Stimulated activated CD8-positive, alpha-beta memory T cell treated with anti-CD3 and anti-CD28 coated beads, Interleukin-12 subunit alpha, Interleukin-12 subunit beta, amount 100 ng/mL, for 4 hours (primary cell): ENCODE results near the gene CES5A.
"Not testable (repeated sequence)": the region's sequence is repeated elsewhere in the genome, so short reads cannot be mapped to it uniquely, and the experiment has no call there.

Source experiments
- DNase-seq: peaks from one replicate; pipeline ENCODE4 v3.0.0-alpha.2; 2020; ENCODE audit warnings: low read depth

CES5A gene, protein sequence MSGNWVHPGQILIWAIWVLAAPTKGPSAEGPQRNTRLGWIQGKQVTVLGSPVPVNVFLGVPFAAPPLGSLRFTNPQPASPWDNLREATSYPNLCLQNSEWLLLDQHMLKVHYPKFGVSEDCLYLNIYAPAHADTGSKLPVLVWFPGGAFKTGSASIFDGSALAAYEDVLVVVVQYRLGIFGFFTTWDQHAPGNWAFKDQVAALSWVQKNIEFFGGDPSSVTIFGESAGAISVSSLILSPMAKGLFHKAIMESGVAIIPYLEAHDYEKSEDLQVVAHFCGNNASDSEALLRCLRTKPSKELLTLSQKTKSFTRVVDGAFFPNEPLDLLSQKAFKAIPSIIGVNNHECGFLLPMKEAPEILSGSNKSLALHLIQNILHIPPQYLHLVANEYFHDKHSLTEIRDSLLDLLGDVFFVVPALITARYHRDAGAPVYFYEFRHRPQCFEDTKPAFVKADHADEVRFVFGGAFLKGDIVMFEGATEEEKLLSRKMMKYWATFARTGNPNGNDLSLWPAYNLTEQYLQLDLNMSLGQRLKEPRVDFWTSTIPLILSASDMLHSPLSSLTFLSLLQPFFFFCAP

DNA sequence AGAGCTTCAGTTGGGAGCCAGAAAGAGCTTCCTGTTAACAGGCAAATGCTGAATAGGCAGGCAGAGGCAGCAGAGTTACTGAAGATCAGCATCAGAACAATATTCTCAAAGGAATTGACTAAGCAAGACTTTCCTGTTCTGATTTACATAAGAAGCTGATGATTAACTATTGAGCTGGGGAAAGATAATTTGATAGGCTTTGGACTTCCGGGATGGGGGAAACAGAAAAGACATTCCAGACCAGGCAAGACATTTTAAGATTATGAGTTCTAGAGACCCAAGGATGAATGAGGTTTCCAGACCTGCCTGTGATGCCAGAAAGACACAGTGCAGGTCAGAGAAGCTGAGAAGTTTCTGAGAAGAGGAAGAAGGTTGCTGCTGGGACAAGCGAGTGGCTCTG is at the start of gene CES5A:
Gene CES5A (minus strand): TSS at position 101 of the 400 bp plus-strand sequence. CDS start 152 bp downstream, outside the sequence.
- no peak for DNase-seq

DNA sequence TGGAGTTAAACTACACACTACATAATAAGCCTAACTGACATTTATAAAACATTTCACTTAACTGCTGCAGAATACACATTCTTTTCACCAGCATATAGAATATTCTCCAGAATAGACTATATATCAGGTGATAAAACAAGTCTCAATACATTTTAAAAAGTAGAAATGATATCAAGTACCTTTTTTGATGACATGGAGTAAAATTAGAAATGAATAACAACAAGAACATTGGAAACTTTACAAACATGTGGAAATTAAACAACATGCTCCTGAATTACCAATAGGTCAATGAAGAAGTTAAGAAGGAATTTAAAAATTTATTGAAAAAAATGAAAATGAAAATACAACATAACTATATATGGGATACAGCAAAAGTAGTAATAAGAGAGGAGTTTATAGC is 47.5 kb upstream of the CES5A start:
- no peak for DNase-seq

DNA sequence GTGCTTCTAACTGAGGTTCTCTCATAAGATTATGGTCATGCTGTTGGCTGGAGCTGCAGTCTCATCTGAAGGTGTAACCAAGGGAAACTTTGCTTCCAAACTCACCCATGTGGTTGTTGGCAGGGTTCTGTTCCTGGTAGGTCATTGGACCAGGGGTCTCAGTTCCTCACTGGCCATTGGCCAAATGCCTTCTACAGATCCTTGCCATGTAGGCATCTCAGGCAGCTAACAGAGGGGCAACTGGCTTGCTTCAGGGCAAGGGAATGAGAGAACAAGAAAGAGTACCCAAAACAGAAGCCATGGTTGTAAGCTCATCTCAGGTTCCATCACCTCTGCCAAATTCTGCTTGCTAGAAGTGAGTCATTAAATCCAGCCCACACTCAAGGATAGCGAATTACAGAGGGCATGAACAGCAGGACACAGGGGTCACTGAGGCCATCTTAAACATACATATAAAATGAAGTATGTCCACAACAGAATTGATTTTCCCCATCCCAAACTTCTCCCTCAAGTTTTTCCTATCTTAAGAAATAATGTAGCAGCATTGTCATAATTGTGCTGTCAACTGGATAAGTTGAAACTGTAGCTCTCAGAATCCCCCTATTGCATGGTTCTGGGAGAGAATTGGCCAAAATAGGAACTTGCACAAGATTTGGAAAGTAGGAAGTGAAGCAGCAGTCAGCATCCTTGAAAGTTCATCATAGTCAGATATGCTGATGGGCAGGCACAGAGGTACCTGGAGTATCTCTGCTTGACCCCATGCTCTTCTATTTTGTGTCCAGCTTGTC is 42.4 kb upstream of the CES5A start:
- no peak for DNase-seq

DNA sequence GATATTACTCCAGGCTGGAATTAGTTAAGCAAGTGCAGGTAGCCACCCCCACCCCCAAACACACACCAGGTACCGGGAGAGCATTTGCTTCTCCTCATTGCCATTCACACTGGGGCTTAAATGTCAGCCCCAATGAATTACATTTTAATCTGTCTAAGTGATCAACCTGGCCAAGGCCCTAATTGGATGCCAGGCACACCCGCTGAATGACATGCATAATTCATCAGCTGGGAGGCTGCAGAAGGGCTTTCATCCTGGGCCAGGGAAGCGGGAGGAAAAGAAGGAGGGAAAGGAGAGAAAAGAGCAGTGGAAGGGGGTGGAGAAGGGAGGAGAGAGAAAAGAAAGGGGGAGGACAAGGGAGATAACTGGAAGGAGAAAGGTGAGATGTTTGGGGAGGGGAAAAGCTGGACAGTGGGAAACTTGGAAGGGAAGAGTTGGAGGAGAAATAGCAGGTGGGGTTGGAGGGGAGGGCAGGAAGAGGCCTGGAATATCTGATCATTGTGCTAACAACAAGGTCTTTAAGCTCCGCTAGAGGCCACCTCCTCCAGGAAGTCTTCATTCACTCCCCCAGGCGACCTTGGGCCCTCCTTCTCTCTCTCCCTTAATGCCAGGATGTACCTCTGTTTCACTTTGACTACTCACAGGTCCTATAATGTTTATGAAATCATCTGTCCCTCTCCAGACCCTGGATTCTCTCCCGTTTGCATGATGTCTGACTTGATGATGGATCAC is 40.1 kb upstream of the CES5A start:
- no peak for DNase-seq

DNA sequence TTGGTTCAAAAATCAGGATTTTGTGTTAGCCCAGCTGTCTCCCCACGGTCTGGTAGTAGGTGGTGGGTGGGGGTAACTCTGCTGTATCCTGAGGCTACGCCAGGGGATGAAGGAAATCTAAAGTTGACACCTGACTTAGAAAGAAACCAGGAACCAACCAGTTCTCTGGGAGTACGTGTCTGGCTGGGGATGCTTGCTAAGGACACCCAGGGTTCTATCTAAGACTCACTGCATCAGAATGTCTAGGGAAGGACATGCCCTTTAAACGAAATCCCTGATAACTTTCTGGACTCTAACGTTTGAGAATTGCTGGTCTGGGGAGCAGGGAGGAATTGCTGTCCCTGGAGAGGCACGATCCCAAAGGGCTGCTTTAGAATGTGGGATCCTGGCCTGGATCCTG is 39.2 kb upstream of the CES5A start:
- no peak for DNase-seq

DNA sequence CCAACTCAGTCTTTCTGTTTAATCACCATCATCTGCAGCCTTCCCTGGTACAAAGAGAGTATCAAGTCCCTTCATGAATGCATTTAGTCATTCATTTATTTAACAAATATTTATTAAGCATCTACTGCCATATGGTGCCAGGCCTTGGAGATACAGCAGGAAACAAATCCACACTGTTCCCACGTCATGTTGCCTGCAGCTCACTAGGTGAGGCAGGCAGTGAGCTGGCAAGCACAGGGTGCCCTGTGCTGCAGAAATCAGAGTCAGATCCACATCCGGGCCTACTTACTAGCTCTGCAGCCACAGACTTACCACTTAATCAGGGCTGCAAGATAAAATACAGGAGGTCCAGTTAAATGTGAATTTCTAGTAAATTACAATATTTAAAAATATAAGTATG is 38.5 kb upstream of the CES5A start:
- no peak for DNase-seq

DNA sequence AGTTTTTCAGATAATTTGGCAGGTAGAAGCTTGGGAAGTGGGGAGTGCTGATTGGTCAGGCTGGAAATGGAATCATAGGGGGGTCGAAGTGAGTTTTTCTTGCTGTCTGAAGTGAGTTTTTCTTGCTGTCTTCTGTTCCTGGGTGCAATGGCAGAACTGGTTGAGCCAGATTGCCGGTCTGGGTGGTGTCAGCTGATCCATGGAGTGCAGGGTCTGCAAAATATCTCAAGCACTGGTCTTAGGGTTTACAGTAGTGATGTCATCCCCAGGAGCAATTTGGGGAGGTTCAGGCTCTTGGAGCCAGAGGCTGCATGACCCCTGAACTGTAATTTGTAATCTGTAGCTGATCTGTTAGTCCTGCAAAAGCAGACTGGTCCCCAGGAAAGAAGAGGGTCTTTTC is 37.9 kb upstream of the CES5A start:
- not testable (repeated sequence) for DNase-seq

DNA sequence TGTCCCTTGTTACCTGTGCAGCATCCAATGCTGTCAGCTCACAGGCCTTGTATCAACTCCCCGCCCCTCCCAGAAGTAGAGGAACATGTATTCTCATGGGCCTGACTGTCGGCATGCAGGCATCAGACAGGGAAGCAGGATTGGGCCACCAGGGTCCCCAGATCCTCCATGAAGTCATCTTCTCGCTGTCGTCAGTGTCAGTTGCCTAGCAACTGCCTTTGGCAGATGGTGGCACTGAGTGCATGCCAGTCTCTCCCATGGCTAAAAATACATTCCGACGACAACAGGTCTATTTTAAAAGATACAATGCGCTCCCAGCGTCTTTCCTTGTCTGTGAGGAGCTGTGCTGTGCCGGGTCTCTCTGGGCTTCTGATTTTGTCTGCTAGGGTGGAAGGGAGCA is 36.8 kb upstream of the CES5A start:
- no peak for DNase-seq

DNA sequence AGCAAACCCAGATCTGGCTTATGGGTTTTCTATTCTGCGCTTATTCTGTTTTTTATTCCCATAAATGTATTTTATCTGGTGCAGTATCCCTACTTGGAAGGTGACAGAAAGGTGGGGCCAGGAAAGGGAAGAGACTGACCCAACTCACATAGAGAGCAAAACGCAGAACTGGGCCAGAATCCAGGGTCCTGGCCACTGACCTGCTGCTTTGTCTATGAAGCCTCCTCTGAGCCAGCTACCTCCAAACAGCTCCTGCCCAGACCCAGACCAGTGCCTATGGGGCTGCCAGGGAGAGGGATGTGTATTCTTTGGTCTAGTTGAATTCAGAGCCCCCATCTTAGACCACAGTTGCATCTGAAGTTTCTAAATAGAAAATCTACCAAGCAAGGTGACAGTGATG is 36.4 kb upstream of the CES5A start:
- DNase-seq, result no peak

DNA sequence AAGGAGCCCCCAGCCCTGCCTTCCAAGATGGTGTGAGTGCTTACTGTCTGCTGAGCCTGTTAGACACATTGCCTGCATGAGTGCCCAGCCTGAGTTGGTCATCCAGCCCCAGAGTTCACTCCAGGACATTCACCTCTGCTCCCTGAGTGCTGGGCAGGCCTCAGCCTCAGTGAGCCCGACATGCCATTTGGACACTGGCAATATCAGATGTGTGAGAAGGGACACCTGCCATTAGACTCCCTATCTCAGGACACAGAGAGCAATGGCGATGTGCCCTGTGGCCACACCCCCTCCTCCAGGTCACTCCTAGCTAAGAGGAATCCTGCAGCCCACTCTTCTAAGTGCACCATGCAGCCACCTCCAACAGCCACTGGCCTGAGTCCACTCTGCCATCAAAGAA is 34.7 kb upstream of the CES5A start:
- DNase-seq, result no peak

DNA sequence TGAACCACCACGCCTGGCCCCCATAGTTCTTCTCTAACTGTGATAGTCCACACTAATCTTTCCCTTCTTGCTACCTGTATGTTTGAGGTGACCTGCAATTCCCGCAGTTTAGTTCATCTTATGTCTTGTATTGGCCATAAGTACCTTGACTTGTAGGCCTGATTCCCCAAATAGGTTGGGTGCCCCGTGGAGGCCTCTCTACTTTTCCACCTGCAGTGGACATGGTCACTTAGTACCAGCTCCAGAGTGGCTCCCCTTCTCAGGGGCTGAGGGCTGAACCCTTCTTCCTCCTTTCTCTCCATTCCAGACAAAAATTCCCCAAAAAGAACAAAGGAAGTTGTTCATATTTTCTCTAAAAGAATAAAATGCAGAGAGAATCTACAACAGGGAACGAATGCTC is 33.5 kb upstream of the CES5A start:
- DNase-seq, result no peak

DNA sequence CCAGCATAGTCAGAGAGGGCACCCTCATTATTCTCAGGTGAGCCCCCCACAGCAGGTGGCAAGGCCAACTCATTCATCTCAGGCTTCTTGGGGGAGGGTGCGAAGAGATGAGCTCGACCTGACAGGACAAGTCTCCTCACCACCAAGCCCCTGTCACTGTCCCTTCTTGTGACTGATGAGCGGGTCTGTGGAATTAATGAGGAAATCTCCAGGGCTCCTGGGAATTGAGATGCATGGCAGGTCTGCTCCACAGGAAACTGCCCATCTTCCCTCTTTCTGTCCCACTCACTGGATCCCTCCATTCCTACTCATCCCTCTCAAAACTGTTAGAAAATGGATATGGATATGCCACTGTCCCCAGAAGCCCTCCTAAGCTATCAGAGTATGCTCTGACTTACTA is 32.5 kb upstream of the CES5A start:
- DNase-seq, result no peak

DNA sequence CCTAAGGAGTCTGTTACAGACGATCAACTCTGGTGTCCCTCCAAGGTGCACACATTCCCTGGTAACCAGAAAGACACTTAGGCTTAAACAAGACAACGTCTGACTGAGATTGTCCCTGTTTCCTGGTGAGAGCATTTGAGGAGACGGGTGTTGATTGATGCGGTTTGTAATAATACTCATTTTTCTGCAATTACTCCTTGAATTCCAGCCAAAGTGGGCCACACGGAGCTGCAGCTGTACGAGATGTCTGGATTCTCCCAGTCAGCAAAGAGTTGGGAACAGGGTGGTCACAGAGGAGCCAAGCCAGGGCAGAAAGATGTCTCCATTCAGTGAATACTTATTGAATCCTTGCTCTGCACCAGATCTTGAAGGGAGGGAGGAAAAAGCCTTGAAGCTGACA is 30.9 kb upstream of the CES5A start:
- DNase-seq, result no peak

DNA sequence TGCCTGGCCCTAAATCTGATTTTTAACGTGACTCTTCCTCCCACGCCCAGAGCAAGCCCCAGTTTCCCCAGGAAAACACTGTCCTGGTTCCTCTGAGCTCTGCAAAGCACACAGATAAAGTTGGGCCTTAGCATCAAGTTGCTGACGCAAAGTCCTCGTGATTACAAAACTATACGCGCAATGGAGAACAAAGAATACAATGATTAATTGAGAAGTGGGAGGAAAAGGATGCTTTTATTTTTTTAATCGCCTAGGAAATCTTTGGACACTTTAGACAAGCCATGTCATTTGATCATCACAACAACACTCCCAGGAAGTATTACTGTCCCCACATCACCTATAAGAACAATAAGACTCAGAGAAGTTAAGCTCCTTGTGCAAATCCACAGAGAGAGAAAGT is 30.5 kb upstream of the CES5A start:
- DNase-seq, result no peak

DNA sequence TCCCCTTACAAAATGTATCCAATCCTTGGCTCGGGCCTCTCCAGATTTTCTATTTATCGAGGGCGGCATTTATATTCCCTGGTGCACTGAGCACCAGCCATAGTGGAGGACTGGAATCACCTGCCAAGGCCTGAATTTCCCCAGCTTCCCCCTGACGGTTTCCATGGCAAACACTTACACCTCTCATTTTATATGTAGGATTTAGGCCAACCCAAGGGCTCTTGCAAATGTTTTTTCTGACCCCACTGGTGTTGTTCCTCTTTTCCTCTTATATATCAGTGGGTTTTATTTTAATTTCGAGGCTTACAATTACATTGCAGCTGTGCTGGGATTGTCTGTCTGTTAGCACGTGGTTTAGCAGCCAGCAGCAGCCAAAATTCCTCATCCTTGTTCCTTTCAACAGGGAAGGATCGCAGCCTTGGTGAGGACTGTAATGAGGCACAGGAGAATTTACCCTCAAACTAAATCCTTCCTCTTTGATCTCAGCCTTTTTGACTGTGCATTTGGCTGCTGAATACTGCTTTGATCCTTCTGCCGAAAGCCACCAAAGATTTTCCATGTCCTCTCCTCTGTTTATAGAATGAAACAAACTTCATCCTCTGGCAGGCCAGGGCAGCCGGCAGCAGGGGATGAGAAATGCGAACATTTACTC is 26.5 kb upstream of the CES5A start:
- DNase-seq, result no peak

DNA sequence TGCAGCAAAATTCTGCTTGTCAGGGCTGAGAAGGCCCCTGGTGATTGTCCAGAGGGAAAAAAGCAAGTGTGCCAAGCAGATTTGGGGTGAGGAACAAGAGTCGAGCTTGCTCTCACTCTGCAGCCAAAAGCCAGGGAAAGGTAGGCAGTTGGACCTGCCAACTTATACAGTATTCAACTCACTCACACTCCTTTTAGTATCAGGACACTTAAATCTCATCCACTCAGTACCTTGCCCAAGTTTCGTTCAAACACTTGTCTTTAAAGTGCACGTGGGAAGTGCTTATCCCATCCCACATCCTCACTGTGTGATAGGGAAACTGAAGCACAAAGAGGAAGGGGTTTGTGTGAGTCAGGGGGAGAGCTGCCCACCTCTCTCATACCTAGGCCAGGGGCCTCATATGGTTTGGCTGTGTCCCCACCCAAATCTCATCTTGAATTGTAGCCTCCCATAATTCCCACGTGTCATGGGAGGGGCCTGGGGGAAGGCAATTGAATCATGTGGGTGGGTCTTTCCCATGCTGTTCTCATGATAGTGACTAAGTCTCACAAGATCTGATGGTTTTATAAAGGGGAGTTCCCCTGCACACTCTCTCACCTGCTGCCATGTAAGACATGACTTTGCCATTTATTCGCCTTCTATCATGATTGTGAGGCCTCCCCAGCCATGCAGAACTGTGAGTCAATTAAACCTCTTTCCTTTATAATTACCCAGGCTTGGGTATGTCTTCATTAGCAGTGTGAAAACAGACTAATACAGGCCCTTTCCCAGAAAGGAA is 25.6 kb upstream of the CES5A start:
- no peak for DNase-seq

DNA sequence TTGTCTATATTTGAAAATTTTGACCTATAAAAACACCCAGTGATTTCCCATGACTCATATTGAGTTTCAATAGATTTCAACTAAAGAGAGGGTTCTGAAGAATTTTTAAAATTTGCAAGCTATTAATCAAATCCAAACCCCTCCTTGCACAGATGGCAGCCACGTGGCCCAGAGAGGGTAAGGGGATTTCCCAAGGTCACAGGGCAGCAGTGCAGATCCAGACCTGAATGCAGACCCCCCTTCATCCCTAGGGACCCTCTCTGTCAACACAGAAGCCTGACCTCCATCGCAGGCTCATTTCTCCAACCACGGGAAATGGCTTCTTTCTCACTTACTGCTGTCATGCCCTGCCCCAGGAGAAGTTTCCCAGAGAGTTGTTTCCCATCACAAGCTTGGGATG is 24.7 kb upstream of the CES5A start:
- DNase-seq, result no peak

DNA sequence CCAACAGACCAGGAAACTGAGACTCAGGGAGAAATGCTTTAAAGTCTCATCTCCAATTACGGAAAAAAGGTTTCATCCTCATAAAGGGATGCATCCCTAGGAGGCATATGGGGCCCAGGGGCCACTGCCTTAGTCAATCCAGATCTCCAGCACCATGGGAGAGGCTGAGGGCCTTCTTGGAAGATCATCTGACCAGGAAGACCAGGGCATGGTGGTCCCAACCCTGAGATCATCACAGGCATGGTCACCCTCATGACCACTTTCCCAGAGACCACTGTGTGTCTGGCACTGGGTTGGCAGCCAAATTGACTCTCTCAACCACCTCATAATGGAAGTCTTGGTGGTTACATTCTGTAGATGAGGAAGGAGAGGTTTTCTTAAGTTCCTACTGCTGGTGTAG is 23.4 kb upstream of the CES5A start:
- DNase-seq, result no peak

DNA sequence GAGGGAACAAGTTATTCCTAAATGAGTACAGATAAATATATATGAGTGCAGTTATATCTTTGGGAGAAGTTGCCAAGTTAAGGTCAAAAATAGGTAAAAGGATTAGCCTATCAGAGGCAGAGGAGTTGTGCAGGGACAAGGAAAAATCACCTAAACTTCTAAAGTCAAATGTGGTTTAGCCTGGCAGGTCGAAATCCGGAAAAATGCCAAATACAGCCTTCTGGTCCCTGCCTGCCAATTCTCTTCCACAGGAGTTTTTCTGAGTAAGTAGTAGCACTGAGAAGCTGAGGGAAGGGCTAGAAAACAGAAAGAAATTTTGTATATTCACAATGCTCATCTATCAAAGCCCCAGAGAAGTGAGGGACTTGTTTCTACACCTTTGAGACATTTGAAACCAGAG is 17.6 kb upstream of the CES5A start:
- no peak for DNase-seq

DNA sequence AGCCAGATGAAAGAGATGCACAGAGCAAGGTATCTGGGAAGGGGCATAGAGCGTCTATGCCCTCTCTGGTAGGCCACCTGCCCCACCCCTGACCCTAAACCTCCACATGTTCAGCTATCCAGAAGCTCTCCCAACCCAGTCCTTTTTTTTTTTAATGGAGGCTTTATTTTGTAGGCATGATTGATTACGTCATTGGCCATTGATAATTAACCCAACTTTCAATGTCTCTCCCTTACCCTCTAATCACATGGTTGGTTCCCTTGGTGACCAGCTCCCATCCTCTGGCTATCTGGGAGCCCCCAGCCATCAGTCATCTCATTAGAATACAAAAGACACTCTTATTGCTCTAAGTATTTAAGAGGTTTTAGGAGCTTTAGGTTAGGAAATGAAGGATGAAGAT is 14.3 kb upstream of the CES5A start:
- DNase-seq, result no peak

DNA sequence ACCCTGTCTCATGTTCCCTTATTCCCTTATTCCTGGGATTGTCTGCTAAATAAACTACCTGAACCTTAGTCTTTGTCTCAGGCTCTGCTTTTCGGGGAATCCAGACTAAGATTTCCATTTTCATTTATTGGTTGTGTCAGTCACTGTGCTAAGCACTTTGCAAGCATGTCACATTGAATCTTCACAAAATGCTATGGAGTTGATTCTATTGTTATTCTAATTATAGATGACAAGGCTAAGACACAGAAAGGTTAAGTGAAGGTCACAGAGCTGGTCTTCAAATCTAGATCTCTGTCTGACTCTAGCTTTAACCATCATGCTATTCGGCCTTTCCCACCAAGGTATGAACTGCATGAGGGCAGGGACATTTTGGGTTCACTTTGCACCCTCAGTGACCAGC is 13.4 kb upstream of the CES5A start:
- no peak for DNase-seq
